ENCODE measurements around the gene CAST.

CAST gene

DNA sequence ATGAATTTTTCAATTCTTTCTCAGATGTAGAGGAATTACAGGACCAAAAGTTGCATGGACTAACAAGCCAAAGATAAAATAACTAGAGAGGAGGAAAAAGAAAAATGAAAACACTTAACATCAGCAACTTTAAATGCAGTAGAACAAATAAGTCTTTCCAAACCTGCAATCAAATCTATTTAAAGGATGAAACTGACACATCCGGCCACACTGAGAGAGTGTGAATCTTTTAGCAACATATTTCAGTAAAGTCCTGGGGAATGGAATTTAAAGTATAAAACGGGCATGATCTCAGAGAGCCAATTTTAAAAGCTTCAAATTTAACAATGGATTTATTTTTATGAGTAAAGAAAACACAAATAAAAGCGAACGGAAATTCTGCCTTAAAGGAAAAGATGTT, 17.1 kb downstream of the CAST start:
- DNase-seq, result no peak

DNA sequence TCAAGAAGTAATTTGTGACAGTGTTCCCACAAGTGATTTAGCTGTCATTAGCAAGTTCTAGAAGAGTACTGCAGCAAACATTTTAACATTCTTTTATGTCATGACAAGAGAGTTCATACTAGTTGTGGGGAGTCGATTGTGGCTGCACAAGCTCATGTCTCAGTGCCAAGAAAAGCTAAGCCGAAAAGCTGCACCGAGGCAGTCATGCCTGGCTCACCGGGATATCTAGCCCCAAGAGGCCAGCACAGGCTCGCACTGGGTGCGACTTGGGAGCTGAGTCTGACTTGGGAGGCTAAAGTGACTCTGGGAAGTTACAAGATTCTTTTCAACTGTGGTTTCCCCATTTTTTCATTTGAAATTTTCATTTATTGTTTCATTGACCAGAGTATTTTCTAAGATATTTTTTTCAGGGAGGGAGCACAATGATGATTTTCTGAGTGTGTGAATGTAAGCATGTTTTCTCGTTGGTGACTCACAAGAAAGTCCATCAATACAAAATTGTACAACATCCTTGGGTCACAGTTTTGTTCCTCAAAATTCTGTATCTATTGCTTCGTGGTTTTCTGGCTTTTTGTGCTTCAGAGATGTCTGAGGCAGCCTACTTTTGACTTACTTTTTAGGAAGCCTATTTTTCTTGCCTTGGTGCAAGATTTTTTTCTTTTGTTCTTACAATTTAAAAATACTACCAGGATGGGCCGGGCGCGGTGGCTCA, 18.7 kb downstream of the CAST start:
- no peak for DNase-seq

DNA sequence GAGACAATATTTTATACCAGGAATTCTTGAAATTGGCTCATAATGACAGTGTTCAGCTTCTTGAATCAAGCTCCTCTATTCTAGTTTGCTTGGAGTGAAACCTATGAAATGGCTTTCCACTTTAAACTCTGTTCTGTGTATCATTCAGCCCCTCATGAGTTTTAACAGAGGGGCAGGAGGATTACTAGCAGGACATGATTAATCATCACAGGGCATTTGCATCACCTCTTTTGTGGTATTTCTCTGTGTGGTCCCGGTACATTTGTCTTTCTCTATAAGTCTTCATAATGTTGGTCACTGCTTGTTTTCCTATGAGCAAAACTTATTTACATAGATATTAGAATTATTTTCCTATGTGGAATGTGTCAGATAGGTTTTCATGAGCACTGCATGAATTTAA, 21.2 kb downstream of the CAST start:
- no peak for DNase-seq

DNA sequence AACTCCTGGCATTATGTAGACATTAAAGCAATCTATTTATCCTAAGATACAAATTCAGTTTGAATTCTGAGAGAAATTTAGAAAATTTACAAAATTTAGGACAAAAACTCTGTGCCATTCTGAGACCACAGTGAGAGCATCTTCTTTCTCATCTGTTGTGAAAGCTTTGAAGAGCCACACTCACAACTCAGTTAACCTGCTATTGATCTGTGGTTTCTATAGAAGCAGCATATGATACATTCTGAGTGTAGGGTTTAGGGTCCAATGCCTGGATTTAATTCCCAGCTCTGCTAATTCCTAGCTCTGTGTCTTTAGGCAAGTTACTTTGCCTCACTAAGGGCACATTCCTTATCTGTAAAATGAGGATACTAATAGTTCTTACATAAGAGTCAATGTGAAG, 21.6 kb downstream of the CAST start:
- DNase-seq, result no peak

DNA sequence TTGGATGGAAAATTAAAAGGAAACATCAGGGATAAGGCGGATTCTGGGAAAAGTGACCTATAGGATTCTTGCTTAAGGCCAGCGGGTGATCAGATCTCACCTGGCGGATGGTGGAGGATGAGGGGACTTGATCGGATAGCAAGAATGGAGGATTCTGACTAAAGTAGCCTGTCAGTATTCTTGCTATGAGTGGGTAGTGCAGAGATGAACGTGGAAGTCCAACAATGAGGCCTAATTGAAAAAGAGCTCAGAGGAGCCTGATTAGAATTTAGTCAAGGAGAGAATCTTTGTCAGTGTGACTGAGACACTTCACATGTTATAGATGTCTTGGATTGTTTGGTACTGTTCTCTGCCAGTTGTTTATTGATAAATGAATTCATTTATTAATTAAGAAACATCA, 24.9 kb downstream of the CAST start:
- no peak for DNase-seq

DNA sequence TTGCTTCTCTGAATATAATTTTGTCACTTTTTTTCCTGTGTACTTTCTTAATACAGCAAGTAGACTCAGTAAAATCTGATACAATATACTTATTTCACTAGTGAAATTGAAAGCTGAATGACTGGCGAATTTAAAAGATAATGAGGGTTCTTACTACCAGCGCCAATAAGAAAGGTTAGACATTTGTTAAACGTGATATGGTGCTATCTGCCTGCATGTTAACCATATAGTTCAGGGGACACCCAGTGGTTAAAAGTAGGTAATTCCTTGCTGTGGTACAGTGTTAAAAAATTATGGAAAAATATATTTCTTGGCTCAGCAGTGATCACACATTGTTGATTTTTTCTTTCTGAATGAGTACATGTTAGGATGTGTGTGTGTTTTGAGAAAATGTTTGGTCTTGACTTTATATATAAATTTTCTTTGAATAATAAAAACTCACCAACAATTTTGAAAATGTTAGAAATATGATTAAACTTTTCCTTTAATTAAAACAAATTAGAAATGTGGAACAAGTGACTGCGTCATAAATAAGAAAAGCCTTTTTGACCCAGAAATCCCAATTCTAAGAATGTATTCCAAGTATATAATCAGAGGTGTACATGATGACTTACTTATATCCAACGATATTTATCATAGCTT, 25.8 kb downstream of the CAST start:
- DNase-seq, result peak; percentile 34

DNA sequence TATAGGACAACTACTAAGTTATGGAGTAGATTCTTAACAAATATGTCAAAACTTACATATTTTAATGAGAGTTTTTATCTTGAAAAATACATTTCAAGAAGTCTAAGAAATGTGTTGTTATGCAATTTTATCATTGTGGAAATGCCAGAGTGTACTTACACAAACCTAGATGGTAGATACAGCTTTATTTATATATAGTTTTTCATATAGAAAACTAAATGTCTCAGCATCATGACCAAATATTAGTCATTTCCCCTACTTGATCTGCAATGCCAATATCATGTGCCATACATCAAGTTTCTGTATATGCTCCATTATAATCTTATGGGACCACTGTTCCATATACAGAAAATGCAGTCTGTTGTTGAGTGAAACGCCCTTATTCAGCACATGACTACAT, 28.7 kb downstream of the CAST start:
- no peak for DNase-seq

DNA sequence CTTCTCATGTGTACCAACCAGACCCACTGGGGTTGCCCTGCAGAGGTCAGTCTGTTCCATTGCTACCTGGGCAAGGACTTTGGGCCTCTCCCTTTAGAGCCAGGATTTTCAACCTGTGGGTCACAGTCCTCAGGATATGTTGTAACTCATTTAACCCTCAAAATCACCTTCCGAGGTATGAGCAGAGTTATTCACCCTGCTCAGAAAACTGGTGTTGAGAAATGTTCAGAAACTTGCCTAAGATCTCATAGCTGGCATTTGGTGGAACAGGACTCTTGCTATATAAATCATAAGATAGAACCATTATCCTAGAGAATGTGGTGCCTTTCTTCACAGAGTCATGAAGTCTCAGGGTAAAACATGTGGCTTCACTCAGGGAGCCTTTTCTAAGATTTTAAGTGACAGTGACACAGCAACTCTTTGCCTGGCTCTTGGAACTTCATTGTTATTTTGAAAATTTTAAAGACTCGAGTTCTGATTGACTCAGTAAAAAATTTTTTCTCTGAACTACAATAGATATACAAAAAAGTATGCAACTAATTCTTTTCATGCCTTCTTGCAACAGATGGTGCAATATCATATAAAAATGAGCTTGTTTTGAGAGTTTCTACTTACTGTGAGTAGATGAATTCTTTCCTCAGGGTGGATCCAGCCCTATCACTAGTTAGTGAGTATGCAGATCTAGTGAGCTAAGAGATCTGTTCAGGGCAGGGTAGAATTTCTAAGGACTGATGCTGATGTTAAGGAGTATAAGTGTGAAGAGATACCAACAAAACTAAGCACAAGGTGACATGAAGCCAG, 29.5 kb downstream of the CAST start:
- DNase-seq, result no peak

DNA sequence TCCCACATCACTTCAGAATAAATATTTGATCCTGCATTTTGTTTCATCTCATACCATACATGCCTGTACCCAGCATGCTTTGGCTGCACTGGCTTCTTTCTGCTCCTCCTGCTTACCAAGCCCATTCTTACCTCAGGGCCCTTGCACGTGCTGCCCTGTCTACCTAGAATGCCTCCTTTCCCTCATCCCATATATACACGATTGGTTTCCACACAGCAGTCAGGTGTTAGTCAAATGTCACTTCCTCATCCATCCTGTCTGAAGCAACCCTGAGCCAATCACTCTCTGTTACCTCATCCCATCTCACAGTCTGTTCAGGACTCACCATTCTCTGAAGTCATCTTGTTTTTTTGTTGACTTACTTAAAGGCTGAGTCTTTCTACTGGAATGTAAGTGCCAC, 30.3 kb downstream of the CAST start:
- no peak for DNase-seq

DNA sequence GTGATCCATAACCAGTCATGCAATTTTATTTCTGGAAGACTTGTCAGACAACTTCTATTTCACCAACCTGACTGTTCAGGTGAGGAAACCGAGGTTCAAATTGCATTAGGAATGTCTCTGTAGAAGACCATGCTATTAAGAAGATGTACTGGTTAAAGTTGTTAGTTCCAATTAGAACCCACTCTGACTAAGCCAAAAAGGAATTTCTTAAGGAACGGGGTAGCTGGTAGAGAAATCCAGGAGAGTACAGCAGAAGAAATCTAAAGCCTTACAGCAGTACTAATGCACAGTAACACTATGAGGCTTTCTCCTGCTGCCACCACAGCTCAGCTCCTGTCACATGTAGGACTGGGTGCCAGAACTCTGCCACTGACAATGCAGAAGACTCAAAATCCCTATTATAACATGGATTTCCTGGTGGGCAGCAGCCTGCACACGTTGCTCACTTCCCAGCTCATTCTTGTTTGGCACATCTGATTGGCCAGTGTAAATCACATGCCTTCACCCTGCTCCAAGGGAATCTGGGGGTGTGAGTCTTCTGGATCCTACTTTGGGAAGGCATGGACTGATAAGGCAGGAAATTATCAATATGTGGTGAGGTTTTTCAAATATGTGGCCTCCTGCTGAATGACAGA, 37.1 kb downstream of the CAST start:
- DNase-seq, result no peak

DNA sequence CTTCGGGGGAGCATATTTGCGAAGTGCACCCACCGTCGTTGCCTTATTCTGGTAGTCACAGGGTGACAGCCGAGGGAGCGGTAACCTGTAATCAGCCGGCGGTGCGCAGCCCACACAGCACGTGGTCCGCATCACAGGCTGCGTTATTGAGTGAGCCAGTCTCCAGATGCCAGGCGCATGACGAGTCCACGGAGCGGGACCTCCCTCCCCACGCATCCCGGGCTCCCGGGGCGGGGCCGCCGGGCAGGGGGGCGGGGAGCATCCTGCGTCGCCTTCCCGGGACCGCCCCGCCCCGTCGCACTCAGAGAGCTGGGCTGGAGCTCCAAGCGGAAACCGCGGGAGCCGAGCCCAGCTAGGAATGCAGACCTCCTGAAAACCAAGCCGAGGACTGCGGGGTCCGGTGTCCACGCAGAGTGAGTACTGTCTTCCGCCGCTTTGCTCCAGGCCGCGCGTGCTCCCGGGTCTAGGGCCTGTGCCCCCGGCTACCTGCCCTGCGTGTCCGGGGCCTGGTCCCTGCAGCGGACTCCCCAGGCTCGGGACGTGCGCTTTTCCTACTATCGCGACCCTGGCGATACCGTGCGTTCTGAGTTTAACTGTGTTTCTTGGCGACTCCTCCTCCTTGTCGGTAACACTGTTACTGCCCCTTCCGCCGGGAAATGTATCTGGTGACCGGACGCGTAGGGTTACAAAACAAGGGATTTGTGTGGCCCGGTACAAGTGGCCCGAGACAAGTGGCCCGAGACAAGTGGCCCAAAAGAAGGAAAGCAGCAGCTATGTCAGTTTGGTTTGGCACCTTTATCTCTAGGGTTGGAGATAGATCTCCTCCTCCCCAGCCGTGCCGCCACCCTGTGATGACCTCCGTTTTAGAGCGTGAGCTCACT, 40.6 kb downstream of the CAST start:
- no peak for DNase-seq

DNA sequence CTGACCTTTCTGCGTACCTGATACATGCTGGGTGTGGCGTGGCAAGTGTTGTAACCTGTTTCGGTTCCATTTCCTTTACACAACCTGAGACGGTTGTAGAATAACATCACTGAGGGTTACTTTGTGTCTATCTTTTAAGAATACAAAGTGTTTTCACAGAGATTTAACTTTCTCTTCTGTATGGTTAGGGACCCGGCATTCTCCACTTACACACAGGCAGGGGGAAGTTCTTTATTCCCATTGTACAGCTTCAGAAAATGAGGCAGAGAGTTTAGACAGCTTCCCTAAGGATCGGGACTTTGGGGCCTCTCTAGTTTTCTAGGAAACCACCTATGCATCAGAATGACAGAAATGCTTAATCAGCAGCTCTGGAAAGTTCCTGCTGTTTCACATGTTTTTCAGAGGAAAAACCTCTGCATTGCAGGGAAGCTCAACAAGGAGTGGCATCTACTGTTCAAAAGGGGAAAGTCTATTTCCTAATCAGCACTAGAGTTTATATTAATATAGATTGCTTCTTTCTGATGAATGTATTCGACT, 41.3 kb downstream of the CAST start:
- no peak for DNase-seq

DNA sequence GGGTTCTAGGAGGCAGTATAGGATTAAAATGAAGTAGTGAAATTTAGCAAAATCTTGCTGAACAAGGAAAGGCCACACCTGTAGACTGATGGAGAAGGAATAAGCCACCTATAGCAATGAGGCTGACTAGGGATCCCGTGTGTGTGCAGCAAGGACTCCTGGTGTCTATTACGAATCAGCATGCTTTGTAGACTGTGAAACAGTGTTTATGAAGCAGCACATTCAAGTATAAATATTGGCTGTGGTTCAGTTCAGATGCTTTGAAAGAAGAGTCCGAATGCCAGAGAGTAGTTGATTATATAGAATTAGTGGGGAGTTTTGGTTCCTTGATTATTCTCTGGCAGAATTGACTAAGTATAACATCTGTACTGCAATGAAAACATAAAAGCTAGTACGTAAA, 41.8 kb downstream of the CAST start:
- no peak for DNase-seq

DNA sequence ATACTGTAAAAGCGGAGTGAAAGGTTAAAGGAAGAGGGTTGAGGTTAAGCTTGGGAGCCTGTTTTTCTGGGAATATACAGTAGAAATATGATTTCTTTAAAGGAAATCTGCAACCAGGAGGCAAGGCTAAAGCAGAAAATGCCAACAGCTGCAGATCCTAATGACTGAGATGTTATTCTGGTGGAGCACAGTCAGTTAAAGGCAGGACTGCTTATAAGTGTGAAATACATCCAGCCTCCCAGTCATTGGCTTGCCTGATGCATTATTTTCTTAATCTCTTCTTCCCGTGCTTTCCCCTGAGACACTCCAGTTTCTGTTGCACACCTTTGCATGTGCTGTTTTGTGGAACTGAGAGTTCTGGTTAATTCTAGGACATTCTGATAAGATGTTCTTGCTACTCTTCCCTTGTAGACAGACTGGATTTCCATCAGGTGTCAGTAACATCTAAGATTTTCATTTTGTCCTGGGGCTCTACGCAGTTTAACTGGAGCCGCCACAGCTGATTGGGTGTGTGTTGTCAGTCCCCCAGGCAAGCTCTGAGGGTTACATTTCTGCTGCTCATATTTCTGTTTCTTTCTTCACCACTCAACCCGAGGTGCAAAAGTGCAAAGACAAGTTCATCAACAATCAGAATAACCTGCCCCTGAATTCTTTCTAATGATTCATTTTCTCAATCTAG, 44.4 kb downstream of the CAST start:
- DNase-seq, result no peak

DNA sequence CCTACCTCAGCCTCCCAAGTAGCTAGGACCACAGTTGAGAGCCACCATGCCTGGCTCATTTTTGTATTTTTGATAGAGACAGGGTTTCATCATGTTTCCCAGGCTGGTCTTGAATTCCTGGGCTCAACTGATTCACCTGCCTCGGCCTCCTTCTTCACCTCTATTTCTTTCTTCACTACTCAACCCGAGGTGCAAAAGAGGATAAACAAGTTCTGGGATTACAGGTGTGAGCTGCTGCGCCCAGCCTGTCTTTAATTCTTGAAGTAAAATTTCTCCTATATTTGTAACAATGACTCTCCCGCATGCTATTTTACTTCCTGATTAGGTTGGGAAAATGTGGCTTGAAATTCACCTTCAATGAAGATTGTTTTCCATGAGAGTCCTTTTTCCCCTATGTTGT, 46.4 kb downstream of the CAST start:
- no peak for DNase-seq

DNA sequence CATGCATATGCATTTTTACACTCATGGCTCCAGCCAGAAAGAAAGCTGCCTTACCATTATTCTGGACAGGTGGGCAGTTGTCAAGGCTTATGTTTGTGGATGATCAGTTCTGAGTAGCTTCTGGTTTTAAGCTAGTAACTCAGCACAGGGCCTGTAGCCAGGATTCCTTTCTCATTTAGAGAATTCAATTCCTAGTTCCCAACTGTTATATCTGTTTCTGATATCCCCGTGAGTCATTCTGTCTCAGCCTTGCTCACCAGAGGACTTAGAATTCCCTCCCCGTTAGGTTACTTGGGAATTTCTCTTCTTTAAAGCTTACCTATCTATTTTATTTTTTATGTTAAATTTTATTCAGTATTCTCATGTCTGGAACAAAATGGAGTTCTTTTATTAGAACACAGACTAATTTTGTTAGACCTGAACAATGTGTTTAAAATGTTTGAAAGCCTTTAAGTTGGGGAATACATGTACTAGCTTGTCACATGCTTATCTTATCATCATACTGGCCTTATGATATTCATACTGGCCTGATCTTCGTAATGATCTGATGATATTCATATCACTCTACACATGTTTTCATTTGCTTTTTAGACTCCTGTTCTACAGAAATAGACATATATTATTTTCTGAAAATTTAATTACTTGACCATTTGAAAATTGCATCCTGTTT, 47.1 kb downstream of the CAST start:
- no peak for DNase-seq

DNA sequence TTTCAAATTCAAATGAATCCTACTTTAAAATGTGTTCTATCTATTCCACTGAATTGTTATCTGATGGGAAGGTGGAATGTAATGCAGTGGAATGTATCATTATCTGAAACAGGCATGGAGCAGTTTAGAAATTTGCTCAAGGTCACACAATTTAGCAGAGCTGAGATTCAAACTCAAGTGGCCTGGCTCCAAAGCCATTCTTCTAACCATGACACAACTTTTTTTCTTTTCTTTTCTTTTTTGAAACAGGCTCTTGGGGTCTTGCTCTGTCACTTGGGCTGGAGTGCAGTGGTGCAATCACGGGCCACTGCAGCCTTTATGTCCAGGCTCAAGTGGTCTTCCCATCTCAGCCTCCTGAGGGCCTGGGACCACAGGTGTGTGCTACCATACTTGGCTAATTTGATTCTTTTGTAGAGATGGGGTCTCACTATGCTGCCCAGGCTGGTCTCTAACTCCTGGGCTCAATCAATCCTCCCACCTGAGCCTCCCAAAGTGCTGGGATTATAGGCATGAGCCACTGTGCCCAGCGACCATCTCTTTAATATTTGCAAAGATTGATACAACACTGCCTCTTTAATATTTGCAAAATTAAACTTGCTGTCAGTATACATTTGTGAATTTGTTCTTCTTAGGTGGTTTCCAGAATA, 50.0 kb downstream of the CAST start:
- DNase-seq, result no peak

DNA sequence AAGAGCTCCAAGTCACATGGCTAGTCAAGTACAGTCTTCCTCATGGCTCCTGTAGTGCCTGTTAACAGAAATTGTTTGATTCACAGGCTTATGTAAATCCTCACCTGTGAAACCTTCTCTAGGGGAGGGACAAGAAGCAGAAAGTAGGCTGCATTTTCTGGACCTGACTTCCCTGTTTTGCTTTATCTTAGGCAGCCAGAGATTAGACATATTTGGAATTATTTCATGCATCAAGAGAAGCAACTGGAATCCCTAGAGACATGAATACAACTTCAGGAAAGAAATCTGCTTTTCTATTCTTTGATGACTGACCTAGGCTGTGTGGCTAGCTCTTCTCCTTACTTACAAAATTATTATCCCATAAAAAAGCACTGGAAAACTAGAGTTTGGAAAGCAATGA, 52.3 kb downstream of the CAST start:
- DNase-seq, result no peak

DNA sequence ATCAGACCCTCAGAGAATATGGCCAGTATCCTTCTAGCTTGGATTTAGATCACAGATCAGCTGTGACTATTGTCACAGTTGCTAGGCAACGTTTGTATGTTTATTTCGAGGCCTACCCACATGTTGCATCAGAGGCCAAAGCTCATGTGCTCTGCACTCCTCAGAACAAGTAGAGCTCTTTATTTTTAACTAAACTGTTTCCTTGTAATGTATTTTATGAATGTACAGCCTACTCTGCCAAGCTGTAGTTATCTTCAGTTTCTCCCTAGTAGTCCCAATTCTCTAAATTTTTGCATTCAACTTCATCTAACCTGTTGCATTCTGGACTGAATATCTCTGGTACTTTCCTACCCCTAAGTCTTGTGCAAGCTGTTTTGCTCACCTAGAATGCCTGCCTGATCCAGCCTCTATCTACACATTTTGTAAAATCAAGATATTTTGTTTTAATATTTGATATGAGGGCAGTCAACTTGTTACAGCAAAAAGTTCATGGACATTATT, 52.8 kb downstream of the CAST start:
- DNase-seq, result peak; percentile 31

DNA sequence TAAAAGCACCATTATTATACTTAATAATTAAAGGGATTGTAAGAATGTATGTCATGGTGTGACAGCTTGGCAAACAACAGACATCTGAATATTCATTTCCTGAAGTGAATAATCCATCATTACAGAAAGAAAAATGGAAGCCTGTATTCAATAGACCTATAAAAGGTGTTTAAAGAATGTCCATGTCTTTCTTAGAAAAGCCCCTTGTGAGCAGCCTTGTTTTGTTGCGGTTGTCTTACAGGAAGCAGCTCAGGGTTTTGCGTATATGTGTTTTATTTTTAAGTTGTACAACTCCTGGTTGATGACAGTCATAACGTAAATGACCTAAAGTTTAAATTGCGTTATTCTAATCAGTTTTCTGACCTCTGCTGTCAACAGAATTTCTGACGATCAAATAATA, 53.8 kb downstream of the CAST start:
- DNase-seq, result no peak

All from NCI-H748 treated with DMSO at 0.1 percent for 48 hours (cell line).